Heart right ventricle (tissue), 16 donors: ENCODE data around the gene MYLK4. TPM values are rescaled to one million over a fixed set of nuclear protein-coding genes. Genes with fewer than 3 reads are reported as not detected.

ENCODE experiments used
- ATAC-seq, 8 donors: fragments of 200-7000 bp; cut with Tn5 transposase; one replicate each; pipeline ENCODE4 v1.9.1; 2020; ENCODE audit warnings: mild to moderate bottlenecking in 8 of 8, moderate library complexity in 8 of 8, moderate number of reproducible peaks in 1 of 8
- DNase-seq, 2 donors: peaks; one replicate each; pipeline ENCODE4 v3.0.0-alpha.2; 2020
- H3K27ac ChIP-seq, 10 donors: fragments of 200-600 bp; sonication (generic) in 2 of 10; one replicate each; pipeline versions ENCODE4 v1.5.0 to v1.8.0; 2020 to 2022; ENCODE audit warnings: mild to moderate bottlenecking in 3 of 10
- H3K27me3 ChIP-seq, 7 donors: fragments of 200-600 bp; one replicate each; pipeline ENCODE4 v1.8.0; 2021 to 2022; ENCODE audit warnings: mild to moderate bottlenecking in 2 of 7
- H3K36me3 ChIP-seq, 9 donors: fragments of 200-600 bp; sonication (generic) in 1 of 9; one replicate each; pipeline versions ENCODE4 v1.5.0 to v1.8.0; 2020 to 2022; ENCODE audit warnings: mild to moderate bottlenecking in 2 of 9
- H3K4me1 ChIP-seq, 9 donors: fragments of 200-600 bp; sonication (generic) in 1 of 9; one replicate each; pipeline versions ENCODE4 v1.5.0 to v1.8.0; 2020 to 2022; ENCODE audit warnings: mild to moderate bottlenecking in 4 of 9
- H3K4me3 ChIP-seq, 10 donors: fragments of 200-600 bp; sonication (generic) in 2 of 10; one replicate each; pipeline versions ENCODE4 v1.5.0 to v1.8.0; 2020 to 2022; ENCODE audit warnings: mild to moderate bottlenecking in 7 of 10, moderate library complexity in 2 of 10
- H3K9me3 ChIP-seq, 11 donors: fragments of 200-600 bp in 10 of 11; sonication (generic) in 2 of 11; one replicate each; pipeline versions ENCODE4 v1.5.0 to v1.8.0; 2013 to 2022; ENCODE audit warnings: mild to moderate bottlenecking in 2 of 11, control low read depth in 1 of 11, moderate library complexity in 1 of 11
- WGBS, 2 donors: extraction: QIAGEN DNeasy Blood & Tissue Kit; methylation state at CpG; one replicate each; pipeline ENCODE4 v1.1.7; 2013; ENCODE audit warnings: inconsistent platforms in 1 of 2; 5-methylcytosine and 5-hydroxymethylcytosine counted together
- intact Hi-C, 10 donors: fragments of 100-400 bp; cut with DNase I; formaldehyde crosslinking; loops; one replicate each; pipeline versions ENCODE4 v1.11.1 to v1.14.2; 2022
- polyA plus RNA-seq, 2 donors: library from polyadenylated mRNA; stranded (reverse); fragments of 200-250 nt; gene quantifications; one replicate each; pipeline ENCODE4 v1.2.3, GENCODE V29; 2013
- total RNA-seq, 10 donors: library from RNA; stranded (reverse); fragmentation: NEBNext Ultra II Directional in 3 of 10; extraction: Animal tissue kit (Norgen Biotek cat#: 25700) in 3 of 10; gene quantifications; one replicate each; pipeline versions ENCODE4 v1.2.1 to v1.2.4, GENCODE V29; 2021 to 2023
- TF ChIP-seq, protein P1 (sequence below), 9 donors: fragments of 200-600 bp; sonication (generic) in 2 of 9; IDR thresholded peaks; one replicate each; pipeline versions ENCODE4 v1.5.0 to v1.8.0; 2021 to 2022; ENCODE audit warnings: antibody characterized with exemption in 9 of 9, mild to moderate bottlenecking in 5 of 9, moderate library complexity in 1 of 9
- donor health status: Arrhythmogenic right ventricular cardiomyopathy.
- donor health status: ischemic (EF 13 %, LVEDD 7.1; RV severe dilation, severe dysfunction).
- donor health status: healthy with polysubstance abuse.
- donor health status: DM: no; HTN: yes; CAD: no.
- donor health status: DM: no; HTN: no; CAD: no.
- donor health status: ischemic (EF 25% LVEDD 6.9; RV normal size, moderate dysfunction).
- donor health status: ischemic (EF 25% LVEDD 5.7; RV mildly dilated, moderate dysfunction).
- donor health status: healthy.
- donor health status: DM: yes; HTN: yes; CAD: no.
- donor health status: Ischemic cardiomyopathy.
- donor health status: ischemic (EF 35%, LVEDD 5.7; RV mildly dilated, moderate dysfunction).
- donor health status: nonischemic (EF 11% LVEDD 7.7; RV severe dilation, severe dysfunction).
- donor health status: DM: yes; HTN: yes; CAD: no.
- donor health status: PGD.
- donor health status: ischemic (EF 29% LVEDD 5.4; RV normal size, mild dysfunction).
- donor health status: nonischemic (EF 23%, LVEDD 6.1; RV moderate dilation, normal function).

MYLK4 gene
- total and polyA plus RNA-seq, 12 donors: 0.13 to 2.5 (median 0.92) TPM

DNA sequence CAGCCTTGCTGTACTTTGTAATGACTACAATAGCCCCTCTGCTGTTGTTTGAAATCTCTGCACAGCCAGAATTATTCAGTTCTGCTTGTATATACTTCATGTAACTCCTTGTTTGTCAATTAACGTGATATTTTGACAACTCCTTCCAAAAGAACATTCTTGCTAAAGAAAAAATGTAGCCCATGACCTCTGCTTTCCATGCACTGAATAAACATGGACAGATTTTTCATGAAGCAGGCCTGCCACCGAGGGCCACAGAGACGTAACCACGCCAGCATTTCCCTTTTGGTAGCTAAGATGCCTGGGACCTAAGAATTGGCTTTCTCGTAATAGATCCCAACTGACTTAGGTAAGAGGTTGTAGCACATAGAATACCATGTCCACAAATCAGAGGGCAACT, 135.9 kb downstream of the MYLK4 start:
- H3K4me1 ChIP-seq: no peaks in the 10 kb centered on the region
- TF ChIP-seq, protein P1, sequence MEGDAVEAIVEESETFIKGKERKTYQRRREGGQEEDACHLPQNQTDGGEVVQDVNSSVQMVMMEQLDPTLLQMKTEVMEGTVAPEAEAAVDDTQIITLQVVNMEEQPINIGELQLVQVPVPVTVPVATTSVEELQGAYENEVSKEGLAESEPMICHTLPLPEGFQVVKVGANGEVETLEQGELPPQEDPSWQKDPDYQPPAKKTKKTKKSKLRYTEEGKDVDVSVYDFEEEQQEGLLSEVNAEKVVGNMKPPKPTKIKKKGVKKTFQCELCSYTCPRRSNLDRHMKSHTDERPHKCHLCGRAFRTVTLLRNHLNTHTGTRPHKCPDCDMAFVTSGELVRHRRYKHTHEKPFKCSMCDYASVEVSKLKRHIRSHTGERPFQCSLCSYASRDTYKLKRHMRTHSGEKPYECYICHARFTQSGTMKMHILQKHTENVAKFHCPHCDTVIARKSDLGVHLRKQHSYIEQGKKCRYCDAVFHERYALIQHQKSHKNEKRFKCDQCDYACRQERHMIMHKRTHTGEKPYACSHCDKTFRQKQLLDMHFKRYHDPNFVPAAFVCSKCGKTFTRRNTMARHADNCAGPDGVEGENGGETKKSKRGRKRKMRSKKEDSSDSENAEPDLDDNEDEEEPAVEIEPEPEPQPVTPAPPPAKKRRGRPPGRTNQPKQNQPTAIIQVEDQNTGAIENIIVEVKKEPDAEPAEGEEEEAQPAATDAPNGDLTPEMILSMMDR (IDR thresholded peaks at IDR 0.05): no peak
- ATAC-seq: no peak
- no peak overlapping the region for H3K27ac ChIP-seq
- 77 to 86% methylated on average over 5 of the region's 5 CpGs for WGBS, 2 donors
- no peak overlapping the region for H3K4me3 ChIP-seq
- H3K36me3 ChIP-seq: no peaks in the 10 kb centered on the region
- peaks cover 0 to 6% (median 0%) of the 10 kb centered on the region in 11 donors for H3K9me3 ChIP-seq
- intact Hi-C loops: no loop called here
- H3K27me3 ChIP-seq: no peaks in the 10 kb centered on the region
- DNase-seq: no peak

DNA sequence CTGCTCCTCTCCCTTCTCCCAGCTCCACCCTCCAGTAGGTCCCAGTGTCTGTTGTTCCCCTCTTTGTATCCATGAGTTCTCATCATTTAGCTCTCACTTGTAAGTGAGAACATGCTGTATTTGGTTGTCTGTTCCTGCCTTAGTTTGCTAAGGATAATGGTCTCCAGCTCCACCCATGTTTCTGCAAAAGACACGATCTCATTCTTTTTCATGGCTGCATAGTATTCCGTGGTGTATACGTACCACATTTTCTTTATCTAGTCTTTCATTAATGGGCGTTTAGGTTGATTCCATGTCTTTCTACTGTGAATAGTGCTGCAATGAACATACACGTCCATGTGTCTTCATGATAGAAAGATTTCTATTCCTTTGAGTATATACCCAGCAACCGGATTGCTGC, 136.6 kb downstream of the MYLK4 start:
- TF ChIP-seq, protein P1 (IDR thresholded peaks at IDR 0.05): no peak
- 95 to 96% methylated on average over 6 of the region's 6 CpGs for WGBS, 2 donors
- intact Hi-C loops: no loop called here
- Histone ChIP-seq H3K4me3 (no peak overlapping the region), H3K4me1 (no peaks in the 10 kb centered on the region), H3K36me3 (no peaks in the 10 kb centered on the region), H3K27me3 (no peaks in the 10 kb centered on the region), H3K27ac (no peak overlapping the region), H3K9me3 (peaks cover 0 to 6% (median 0%) of the 10 kb centered on the region in 11 donors)
- no peak for ATAC-seq
- no peak for DNase-seq

Other genes starting within 250 kb of the MYLK4 start
- 10 to 100 TPM; 29.7 to 41.7 (median 35.4) TPM for gene WRNIP1, start 14.5 kb upstream of the MYLK4 start, total RNA-seq
- gene WRNIP1, start 14.5 kb upstream of the MYLK4 start, polyA plus RNA-seq: 10 to 100 TPM; 35.8 to 44.9 TPM
- gene SERPINB1, start 90.9 kb upstream of the MYLK4 start, total RNA-seq: 10 to 100 TPM; 17.7 to 73.7 (median 22.5) TPM
- gene SERPINB1, start 90.9 kb upstream of the MYLK4 start, polyA plus RNA-seq: 10 to 100 TPM; 16.3 to 16.6 TPM
- gene SERPINB9, start 152.4 kb upstream of the MYLK4 start, total RNA-seq: 10 to 100 TPM in 1 of 10 donors, 1 to 10 TPM in 9; 3.6 to 10.9 (median 4.8) TPM
- 1 to 10 TPM; 2.2 to 3.8 TPM for gene SERPINB9, start 152.4 kb upstream of the MYLK4 start, polyA plus RNA-seq
- 100 to 1,000 TPM; 163 to 261 (median 183) TPM for gene SERPINB6, start 220.6 kb upstream of the MYLK4 start, total RNA-seq
- gene SERPINB6, start 220.6 kb upstream of the MYLK4 start, polyA plus RNA-seq: 100 to 1,000 TPM; 138 to 153 TPM
- 10 to 100 TPM; 29.5 to 88.4 (median 48.2) TPM for gene NQO2, start 249.0 kb upstream of the MYLK4 start, total RNA-seq
- gene NQO2, start 249.0 kb upstream of the MYLK4 start, polyA plus RNA-seq: 100 to 1,000 TPM in 1 of 2 donors, 10 to 100 TPM in 1; 52.3 to 107 TPM